ENCODE results near the gene EFNA5.

EFNA5 gene

GRCh38 chr5:107430071-107430625 lies 240.6 kb downstream of the EFNA5 start:
- peak; percentile 32; the same call in 1 of the 3 replicates for ATAC-seq
- TF ChIP-seq ZFP30 (CRISPR knock-in tag; IDR thresholded peaks at IDR 0.05) = no peak
- TF ChIP-seq ISL1 (CRISPR knock-in tag; IDR thresholded peaks at IDR 0.05) = peak; percentile 62

GRCh38 chr5:107428303-107428813 lies 242.4 kb downstream of the EFNA5 start:
- ATAC-seq = no peak

GRCh38 chr5:107426872-107427271 lies 243.9 kb downstream of the EFNA5 start:
- TF ChIP-seq OSR1 (CRISPR knock-in tag; IDR thresholded peaks at IDR 0.05) (no peak), CREB5 (CRISPR knock-in tag; IDR thresholded peaks at IDR 0.05; ENCODE audit: low read depth) (no peak)
- ATAC-seq = no peak

More at GRCh38 chr5:107428303-107428813, 242.4 kb downstream of the EFNA5 start:
- TF ChIP-seq ESRRG (CRISPR knock-in tag; IDR thresholded peaks at IDR 0.05) (no peak), TOX (CRISPR knock-in tag; IDR thresholded peaks at IDR 0.05; ENCODE audit: borderline replicate concordance) (no peak), CSRNP3 (CRISPR knock-in tag; IDR thresholded peaks at IDR 0.05) (no peak), ZNF70 (CRISPR knock-in tag; IDR thresholded peaks at IDR 0.05) (no peak), TCF4 (CRISPR knock-in tag; IDR thresholded peaks at IDR 0.05; ENCODE audit: borderline replicate concordance) (no peak), SNAI2 (CRISPR knock-in tag; IDR thresholded peaks at IDR 0.05) (no peak), PATZ1 (CRISPR knock-in tag; IDR thresholded peaks at IDR 0.05; ENCODE audit: borderline replicate concordance) (no peak), ISL1 (CRISPR knock-in tag; IDR thresholded peaks at IDR 0.05) (no peak), ZNF565 (CRISPR knock-in tag; conservative IDR thresholded peaks at IDR 0.05; ENCODE audit: low read depth) (no peak), GLIS3 (CRISPR knock-in tag; IDR thresholded peaks at IDR 0.05) (no peak), OSR1 (CRISPR knock-in tag; IDR thresholded peaks at IDR 0.05) (no peak)

GRCh38 chr5:107426209-107426608 lies 244.5 kb downstream of the EFNA5 start:
- TF ChIP-seq ISL1 (CRISPR knock-in tag; IDR thresholded peaks at IDR 0.05) = no peak
- TF ChIP-seq ZFP30 (CRISPR knock-in tag; IDR thresholded peaks at IDR 0.05) = no peak
- no peak for TF ChIP-seq ZFP3 (CRISPR knock-in tag; IDR thresholded peaks at IDR 0.05)
- no peak for TF ChIP-seq ESRRG (CRISPR knock-in tag; IDR thresholded peaks at IDR 0.05)
- peak; percentile 8; the same call in 1 of the 3 replicates for ATAC-seq

GRCh38 chr5:107425541-107426031 lies 245.2 kb downstream of the EFNA5 start:
- TF ChIP-seq ESRRG (CRISPR knock-in tag; IDR thresholded peaks at IDR 0.05) (no peak), CSDC2 (CRISPR knock-in tag; IDR thresholded peaks at IDR 0.05) (no peak), TOX (CRISPR knock-in tag; IDR thresholded peaks at IDR 0.05; ENCODE audit: borderline replicate concordance) (no peak), CREB5 (CRISPR knock-in tag; IDR thresholded peaks at IDR 0.05; ENCODE audit: low read depth) (peak; percentile 56; the same call in 1 of the 2 replicates), ZNF70 (CRISPR knock-in tag; IDR thresholded peaks at IDR 0.05) (no peak), ISL1 (CRISPR knock-in tag; IDR thresholded peaks at IDR 0.05) (peak; percentile 81)
- ATAC-seq = peak; percentile 86

GRCh38 chr5:107424491-107424890 lies 246.2 kb downstream of the EFNA5 start:
- peak; percentile 7; the same call in 2 of the 3 replicates for ATAC-seq
- TF ChIP-seq ISL1 (CRISPR knock-in tag; IDR thresholded peaks at IDR 0.05) (no peak), TCF4 (CRISPR knock-in tag; IDR thresholded peaks at IDR 0.05; ENCODE audit: borderline replicate concordance) (no peak), TSHZ2 (CRISPR knock-in tag; IDR thresholded peaks at IDR 0.05) (no peak), GLIS3 (CRISPR knock-in tag; IDR thresholded peaks at IDR 0.05) (no peak), CREB5 (CRISPR knock-in tag; IDR thresholded peaks at IDR 0.05; ENCODE audit: low read depth) (no peak), ZNF565 (CRISPR knock-in tag; conservative IDR thresholded peaks at IDR 0.05; ENCODE audit: low read depth) (no peak), ZFP30 (CRISPR knock-in tag; IDR thresholded peaks at IDR 0.05) (no peak), CSRNP3 (CRISPR knock-in tag; IDR thresholded peaks at IDR 0.05) (no peak), SNAI2 (CRISPR knock-in tag; IDR thresholded peaks at IDR 0.05) (no peak), OSR1 (CRISPR knock-in tag; IDR thresholded peaks at IDR 0.05) (no peak), ZFP3 (CRISPR knock-in tag; IDR thresholded peaks at IDR 0.05) (no peak)
